Right atrium auricular region (tissue), 2 donors: ENCODE data around the gene MFAP5. TPM values are rescaled to one million over a fixed set of nuclear protein-coding genes. Genes with fewer than 3 reads are reported as not detected.

Experiments
- DNase-seq: peaks from one replicate; pipeline ENCODE4 v3.0.0-alpha.2; 2019; ENCODE audit warnings: low spot score
- H3K27ac ChIP-seq, 2 donors: fragments of 200-600 bp; sonication (generic); 1 replicate in 1 of 2; 2 replicates in 1 of 2; pipeline ENCODE4 v1.5.1; 2016 to 2019
- H3K27me3 ChIP-seq, 2 donors: fragments of 200-600 bp; sonication (generic); one replicate each; pipeline versions ENCODE4 v1.5.1 to v1.6.0; 2017 to 2019
- H3K36me3 ChIP-seq: fragments of 200-600 bp; sonication (generic); one replicate; pipeline ENCODE4 v1.5.1; 2016
- H3K4me1 ChIP-seq, 2 donors: fragments of 200-600 bp; sonication (generic); one replicate each; pipeline versions ENCODE4 v1.5.1 to v1.6.0; 2017 to 2019
- H3K4me3 ChIP-seq, 2 donors: fragments of 200-600 bp; sonication (generic); 1 replicate in 1 of 2; 2 replicates in 1 of 2; pipeline ENCODE4 v1.5.1; 2017 to 2019; ENCODE audit warnings: mild to moderate bottlenecking in 1 of 2, moderate library complexity in 1 of 2
- H3K9me3 ChIP-seq, 2 donors: fragments of 200-600 bp; sonication (generic); one replicate each; pipeline ENCODE4 v1.5.1; 2019
- CTCF ChIP-seq, 2 donors: fragments of 200-600 bp; sonication (generic); IDR thresholded peaks; one replicate each; pipeline ENCODE4 v1.5.1; 2019; ENCODE audit warnings: antibody characterized with exemption in 2 of 2
- total RNA-seq, 2 donors: library from RNA; depleted of rRNA; stranded (reverse); fragments of >200 nt; gene quantifications; one replicate each; pipeline ENCODE4 v1.1.0, GENCODE V29; 2016

Gene MFAP5
- total RNA-seq, 2 donors from 2014 or later, result 22.1 to 104 TPM

GRCh38 chr12:8698879-8699278 is 36.3 kb upstream of the MFAP5 start:
- Histone ChIP-seq H3K27me3 (no peaks in the 10 kb centered on the region), H3K4me1 (peaks cover 0 to 39% of the 10 kb centered on the region in 2 donors), H3K4me3 (peak overlapping the region; percentile 73 to 99), H3K27ac (peak overlapping the region in 1 of 2 donors; percentile 96), H3K9me3 (no peaks in the 10 kb centered on the region), H3K36me3 (no peaks in the 10 kb centered on the region)
- DNase-seq, result no peak
- TF ChIP-seq CTCF (IDR thresholded peaks at IDR 0.05), result no peak

- peaks cover 0 to 39% of the 10 kb centered on the region in 2 donors for H3K4me1 ChIP-seq
- H3K9me3 ChIP-seq, result no peaks in the 10 kb centered on the region
- H3K36me3 ChIP-seq, result no peaks in the 10 kb centered on the region
- H3K27ac ChIP-seq, result peak overlapping the region; percentile 94 to 96
- TF ChIP-seq CTCF (IDR thresholded peaks at IDR 0.05), result no peak
- H3K27me3 ChIP-seq, result no peaks in the 10 kb centered on the region
- DNase-seq, result no peak
- H3K4me3 ChIP-seq, result peak overlapping the region; percentile 73 to 99
Measured at GRCh38 chr12:8698132-8698851, 35.7 kb upstream of the MFAP5 start.

- Histone ChIP-seq H3K27ac (peak within 1 kb of the TSS; percentile 94 to 96), H3K36me3 (no peaks in the 10 kb centered on the region), H3K4me1 (peaks cover 0 to 41% of the 10 kb centered on the region in 2 donors), H3K27me3 (no peaks in the 10 kb centered on the region), H3K4me3 (peak within 1 kb of the TSS; percentile 73 to 99), H3K9me3 (no peaks in the 10 kb centered on the region)
- DNase-seq, result peak; percentile 78
- TF ChIP-seq CTCF (IDR thresholded peaks at IDR 0.05), result no peak
Measured at GRCh38 chr12:8697476-8698131, 35.0 kb upstream of the MFAP5 start, which contains the start of gene RIMKLB. RIMKLB (plus strand) TSS chr12:8697991; CDS start chr12:8713867, 15,876 bp downstream.

GRCh38 chr12:8697120-8697475 is 34.5 kb upstream of the MFAP5 start:
- peak overlapping the region; percentile 94 to 96 for H3K27ac ChIP-seq
- H3K4me1 ChIP-seq, result peaks cover 0 to 40% of the 10 kb centered on the region in 2 donors
- H3K27me3 ChIP-seq, result no peaks in the 10 kb centered on the region
- no peaks in the 10 kb centered on the region for H3K36me3 ChIP-seq
- TF ChIP-seq CTCF (IDR thresholded peaks at IDR 0.05), result peak in 1 of 2 donors; percentile 18
- peak overlapping the region; percentile 73 to 99 for H3K4me3 ChIP-seq
- DNase-seq, result no peak
- H3K9me3 ChIP-seq, result no peaks in the 10 kb centered on the region

GRCh38 chr12:8696442-8697090 is 33.9 kb upstream of the MFAP5 start:
- TF ChIP-seq CTCF (IDR thresholded peaks at IDR 0.05), result no peak
- Histone ChIP-seq H3K4me1 (peaks cover 0 to 37% of the 10 kb centered on the region in 2 donors), H3K27me3 (no peaks in the 10 kb centered on the region)

More at GRCh38 chr12:8696442-8697090, 33.9 kb upstream of the MFAP5 start:
- Histone ChIP-seq H3K27ac (peak overlapping the region; percentile 94 to 96), H3K4me3 (peak overlapping the region; percentile 73 to 99), H3K36me3 (no peaks in the 10 kb centered on the region), H3K9me3 (no peaks in the 10 kb centered on the region)
- DNase-seq, result no peak
